Hindlimb muscle (tissue), 1 donor: Measurements from ENCODE around the gene SLC6A16. TPM values are rescaled to one million over a fixed set of nuclear protein-coding genes. Genes with fewer than 3 reads are reported as not detected.
A peak's percentile ranks its signal among the peaks of the same experiment; 100 is the strongest.
"Not testable (repeated sequence)": the region's sequence is repeated elsewhere in the genome, so short reads cannot be mapped to it uniquely, and the experiment has no call there.

Source experiments
- DNase-seq: peaks from one replicate; pipeline ENCODE4 v3.0.0-alpha.2; 2013
- polyA plus RNA-seq: library from polyadenylated mRNA; unstranded; fragments of 120-200 nt; gene quantifications from one replicate; pipeline ENCODE4 v1.2.1, GENCODE V29; 2013; ENCODE audit not compliant: insufficient read length

The SLC6A16 gene
- polyA plus RNA-seq, 1 donor: 1.9 TPM

DNA sequence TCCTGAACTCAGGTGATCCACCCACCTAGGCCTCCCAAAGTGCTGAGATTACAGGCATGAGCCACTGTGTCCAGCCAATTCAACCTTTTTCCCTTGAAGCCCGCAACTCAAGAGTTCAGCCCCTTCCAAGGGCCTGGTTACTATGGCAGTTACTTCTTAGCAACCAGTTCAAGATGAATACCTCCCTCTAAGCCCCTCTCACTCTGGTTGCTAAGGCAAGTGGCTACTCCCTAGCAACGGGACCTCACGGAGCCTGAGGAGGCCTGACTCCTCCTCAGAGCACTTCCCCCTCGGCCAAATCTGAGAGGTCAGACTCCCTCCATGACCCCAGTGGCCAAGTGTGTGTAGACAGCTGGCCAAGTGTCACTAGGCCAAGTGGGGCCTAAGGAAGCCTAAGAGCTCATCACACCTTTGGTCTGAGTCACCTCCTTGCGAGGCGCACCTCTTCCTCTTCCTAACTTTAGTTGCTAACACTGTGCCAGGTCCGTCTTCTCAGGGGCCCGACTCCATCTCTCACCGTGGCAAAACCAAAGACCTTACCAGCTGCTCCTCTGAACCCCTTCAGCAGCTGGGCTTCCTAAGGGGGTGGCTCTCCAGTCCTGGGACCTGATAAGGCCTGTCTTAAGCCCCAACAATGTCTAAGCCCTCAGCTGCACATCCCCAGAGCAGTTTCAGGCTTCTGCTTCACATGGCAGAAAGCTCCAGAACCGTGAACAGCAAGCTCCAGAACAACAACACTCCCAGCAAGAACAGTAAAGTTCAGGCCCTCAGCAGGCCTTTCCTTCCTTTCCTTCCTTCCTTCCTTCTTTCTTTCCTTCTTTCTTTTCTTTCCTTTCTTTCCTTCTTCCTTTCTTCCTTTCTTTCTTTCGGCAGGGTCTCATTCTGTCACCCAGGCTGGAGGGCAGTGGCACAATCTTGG is 19.8 kb upstream of the SLC6A16 start:
- no peak for DNase-seq

GRCh38 chr19:49343123-49343522 is 18.1 kb upstream of the SLC6A16 start:
- DNase-seq: no peak

GRCh38 chr19:49342291-49342721 is 17.3 kb upstream of the SLC6A16 start:
- DNase-seq: no peak

GRCh38 chr19:49340865-49341718 is 16.1 kb upstream of the SLC6A16 start:
- no peak for DNase-seq

GRCh38 chr19:49340069-49340864 is 15.3 kb upstream of the SLC6A16 start:
- DNase-seq: no peak

DNA sequence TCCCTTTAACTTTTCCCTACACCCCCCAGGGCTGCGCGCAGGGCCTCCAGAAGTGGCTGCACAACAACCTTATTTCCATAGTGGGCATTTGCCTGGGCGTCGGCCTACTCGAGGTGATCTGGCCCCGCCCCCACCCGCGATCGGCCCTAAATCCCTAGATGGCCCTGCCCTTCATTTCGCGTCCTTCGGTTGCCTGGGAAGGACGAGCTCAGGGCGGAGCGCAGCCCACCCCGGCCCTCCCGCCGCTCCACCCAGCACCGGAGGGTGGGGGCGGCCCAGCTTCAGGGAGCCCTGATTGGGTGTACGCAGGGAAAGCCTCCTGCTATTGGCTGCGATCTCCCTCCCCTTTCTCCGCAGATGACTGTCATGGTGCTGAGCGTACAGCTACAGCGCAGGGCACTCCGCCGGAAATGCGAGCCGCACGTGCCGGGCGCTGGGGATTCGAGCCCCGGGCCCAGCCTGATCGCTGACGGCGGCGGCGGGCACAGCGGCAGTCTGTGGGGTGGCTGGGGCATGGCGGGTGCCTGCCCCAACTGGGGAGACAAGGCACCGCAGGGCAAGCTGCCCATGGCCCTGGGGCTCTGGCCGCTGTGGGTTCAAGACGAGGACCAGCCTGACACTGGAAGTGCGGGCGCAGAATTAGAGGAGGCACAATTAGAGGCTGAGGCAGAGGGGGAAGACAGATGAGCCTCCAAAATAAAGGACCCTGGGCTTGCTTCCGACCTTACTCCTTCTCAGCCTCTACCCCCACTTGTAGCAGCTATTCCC is 14.5 kb upstream of the SLC6A16 start:
- peak; percentile 88 for DNase-seq

GRCh38 chr19:49338691-49339300 is 13.8 kb upstream of the SLC6A16 start:
- DNase-seq: no peak

DNA sequence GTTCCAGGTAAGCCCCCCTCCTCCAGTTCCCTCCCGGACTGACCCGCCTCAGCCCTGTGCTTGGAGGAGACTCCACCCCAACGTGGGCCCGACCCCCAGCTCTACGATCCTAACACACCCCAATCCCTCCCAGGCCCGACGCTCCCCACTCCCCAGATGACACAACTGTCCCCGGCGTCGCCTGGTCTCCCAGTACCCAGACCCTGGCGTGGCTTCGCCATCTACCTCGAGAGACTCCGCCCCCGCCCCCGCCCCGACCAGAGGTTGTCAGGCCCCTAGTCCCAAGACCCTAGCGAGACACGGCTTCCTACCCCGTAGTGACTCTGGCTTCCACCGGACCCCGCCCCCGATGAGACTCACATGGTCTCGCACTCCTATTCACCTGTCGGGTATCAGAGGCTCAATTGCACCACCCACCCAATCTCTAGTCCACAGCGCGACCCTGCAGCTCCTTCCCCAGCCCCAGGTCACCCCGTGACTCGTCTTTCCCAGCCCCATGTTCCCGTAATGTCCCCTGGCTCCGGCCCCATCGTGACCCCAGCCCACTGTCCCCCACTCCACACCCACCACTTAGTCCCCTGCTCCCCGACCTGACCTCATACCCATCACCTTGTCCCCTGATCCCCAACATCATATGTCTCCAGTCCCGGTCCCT is 13.2 kb upstream of the SLC6A16 start:
- no peak for DNase-seq

DNA sequence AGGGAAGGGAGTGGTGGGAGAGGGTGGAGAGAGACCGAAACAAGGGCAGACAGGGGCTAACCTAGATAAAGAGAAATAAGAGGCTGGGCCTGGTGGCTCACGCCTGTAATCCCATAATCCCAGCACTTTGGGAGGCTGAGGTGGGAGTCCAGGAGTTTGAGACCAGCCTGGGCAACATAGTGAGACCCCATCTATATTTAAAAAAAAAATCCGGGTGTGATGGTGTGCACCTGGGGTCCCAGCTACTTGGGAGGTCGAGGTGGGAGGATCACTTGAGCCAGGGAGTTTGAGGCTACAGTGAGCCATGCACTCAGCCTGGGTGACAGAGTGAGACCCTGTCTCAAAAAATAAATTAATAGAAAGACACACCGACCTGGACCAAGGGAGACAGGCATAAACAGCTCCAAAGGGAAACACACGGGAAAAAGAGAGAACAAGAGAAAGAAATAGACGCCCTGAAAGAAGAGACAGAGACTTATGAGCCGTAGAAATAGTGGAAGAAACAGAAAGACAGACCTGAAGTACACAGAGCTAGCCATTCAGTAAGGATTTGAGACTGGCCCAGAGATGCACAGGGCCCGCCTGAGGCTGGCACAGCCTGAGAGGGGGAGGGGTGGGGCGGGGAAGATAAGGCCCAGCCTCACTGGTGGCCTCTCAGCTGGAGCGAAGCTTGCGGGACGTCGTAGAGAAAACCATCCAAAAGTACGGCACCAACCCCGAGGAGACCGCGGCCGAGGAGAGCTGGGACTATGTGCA is 12.5 kb upstream of the SLC6A16 start:
- no peak for DNase-seq

DNA sequence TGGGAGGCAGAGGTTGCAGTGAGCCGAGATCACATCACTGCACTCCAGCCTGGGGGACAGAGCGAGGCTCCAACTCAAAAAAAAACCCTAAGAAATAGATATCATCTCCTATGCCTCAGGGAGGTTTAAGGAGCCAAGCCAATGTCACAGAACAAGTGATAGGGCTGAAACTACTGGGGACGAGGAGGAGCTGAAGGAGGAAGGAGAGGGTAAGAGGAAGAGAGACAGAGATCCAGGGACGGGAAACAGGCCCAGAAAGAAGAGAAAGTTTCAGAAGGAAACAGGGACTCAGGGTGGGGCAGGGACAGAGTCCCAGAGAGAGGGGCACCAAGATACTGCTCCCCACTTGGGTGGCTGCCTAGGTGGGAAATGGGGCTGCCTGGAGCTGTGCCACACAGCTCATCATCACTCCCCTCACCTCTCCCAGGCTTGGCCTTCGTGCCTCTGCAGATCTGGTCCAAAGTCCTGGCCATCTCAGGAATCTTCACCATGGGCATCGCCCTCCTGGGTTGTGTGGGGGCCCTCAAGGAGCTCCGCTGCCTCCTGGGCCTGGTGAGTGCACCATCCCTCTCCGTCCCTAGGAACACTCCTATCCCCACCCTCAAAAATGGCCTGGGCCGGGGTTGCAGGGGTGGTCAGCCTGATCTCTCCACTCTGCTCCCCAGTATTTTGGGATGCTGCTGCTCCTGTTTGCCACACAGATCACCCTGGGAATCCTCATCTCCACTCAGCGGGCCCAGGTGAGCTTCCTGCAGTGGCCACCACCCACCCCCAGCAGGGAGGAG is 11.7 kb upstream of the SLC6A16 start:
- no peak for DNase-seq

- no peak for DNase-seq
Observed at GRCh38 chr19:49335784-49336481, 10.9 kb upstream of the SLC6A16 start.

- no peak for DNase-seq
Observed at GRCh38 chr19:49335071-49335783, 10.2 kb upstream of the SLC6A16 start, which contains the start of gene CD37. TSS of gene CD37 (plus strand) at chr19:49335406. CDS start at chr19:49335541, 135 bp downstream.

DNA sequence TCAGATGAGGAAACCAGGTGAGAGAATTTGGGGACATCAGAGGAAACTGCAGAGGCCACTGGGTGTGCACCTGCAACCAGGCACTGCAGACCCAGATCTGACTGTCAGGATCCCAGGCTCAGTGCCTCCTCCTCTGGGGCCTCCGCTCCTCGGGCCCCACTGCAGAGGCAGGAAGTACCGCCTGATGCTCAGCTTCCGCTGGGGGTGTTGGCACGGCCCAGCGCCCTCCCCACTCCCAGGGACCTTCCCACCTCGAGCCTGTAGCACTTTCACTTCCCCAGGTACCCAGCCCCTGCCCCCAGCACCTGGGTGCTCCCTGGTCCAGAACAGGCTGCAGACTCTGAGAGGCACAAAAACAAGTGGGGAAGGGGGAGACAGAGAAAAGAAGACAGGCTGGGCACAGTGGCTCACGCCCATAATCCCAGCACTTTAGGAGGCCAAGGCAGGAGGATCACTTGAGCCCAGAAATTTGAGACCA is 8.9 kb upstream of the SLC6A16 start:
- DNase-seq: no peak

DNA sequence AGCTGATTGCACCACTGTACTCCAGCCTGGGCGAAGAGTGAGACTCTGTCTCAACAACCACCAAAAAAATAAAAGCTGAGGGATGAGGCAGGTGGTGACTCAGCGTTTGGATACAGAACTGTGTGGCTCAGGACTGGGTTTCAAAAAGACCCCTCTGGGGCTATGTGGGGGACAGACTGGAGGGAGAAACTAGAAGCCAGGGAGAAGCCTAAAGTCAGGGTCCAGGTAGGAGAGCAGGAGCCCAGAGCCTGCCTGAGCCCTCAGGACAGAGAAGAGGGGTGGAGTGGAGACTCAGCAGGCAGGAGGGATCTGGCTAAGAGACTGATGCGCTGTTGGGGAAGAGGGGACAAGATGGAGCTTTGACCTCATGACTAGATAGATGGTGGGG is 8.4 kb upstream of the SLC6A16 start:
- DNase-seq: no peak

DNA sequence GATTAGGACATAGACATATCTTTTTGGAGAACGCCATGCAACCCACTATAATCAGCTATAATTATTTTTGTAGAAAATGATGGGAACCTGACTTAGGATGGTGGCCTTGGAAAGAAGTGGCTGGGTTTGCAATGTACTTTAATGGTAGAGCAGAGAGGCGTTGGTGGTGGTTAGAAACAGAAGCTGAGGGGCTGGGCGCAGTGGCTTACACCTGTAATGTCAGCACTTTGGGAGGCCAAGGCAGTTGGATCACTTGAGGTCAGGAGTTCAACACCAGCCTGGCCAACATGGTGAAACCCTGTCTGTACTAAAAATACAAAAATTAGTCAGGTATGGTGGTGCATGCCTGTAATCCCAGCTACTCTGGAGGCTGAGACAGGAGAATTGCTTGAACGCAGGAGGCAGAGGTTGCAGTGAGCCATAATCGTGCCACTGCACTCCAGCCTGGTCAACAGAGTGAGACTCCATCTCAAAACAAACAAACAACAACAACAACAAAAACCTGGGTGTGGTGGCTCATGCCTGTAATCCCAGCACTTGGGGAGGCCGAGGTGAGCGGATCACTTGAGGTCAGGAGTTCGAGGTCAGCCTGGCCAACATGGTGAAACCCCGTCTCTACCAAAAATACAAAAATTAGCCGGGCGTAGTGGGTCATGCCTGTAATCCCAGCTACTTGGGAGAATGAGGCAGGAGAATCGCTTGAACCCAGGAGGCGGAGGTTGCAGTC is 7.9 kb upstream of the SLC6A16 start:
- not testable (repeated sequence) for DNase-seq

DNA sequence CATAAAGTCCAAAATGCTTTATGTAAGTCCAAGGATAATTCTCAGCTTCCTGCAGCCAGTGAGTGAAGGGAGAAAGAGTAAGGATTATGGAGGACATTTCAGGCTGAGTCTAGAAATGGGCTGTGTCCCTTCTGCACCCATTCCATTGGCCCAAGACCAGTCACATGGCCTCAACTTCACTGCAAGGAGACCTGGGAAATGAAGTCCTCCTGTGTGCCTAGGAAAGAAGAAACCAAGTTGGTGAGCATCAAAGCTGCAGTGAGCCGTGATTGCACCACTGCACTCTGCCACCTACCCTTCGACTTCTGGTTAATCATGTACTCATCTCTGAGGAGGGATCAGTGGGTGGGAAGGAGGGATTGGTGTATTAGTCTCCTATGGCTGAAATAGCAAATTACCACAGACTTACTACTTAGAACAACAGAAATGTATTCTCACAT is 6.6 kb upstream of the SLC6A16 start:
- no peak for DNase-seq

DNA sequence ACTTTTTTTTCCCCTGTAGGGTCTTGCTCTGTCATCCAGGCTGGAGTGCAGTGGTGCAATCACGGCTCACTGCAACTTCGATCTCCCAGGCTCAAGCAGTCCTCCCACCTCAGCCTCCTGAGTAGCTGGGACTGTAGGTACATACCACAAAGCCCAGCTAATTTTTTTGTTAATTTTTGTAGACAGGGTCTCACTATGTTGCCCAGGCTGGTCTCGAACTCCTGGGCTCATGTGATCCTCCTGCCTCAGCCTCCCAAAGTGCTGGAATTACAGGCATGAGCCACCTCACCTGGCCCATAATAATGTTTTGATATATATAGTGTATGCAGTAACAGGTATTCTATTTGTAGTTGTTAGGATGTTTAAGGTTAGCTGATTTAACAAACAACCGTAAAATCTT is 6.2 kb upstream of the SLC6A16 start:
- DNase-seq: not testable (repeated sequence)
